IMR-90 (cell line): ENCODE measurements around the gene SLC7A10. TPM values are rescaled to one million over a fixed set of nuclear protein-coding genes. Genes with fewer than 3 reads are reported as not detected.

Experiments used
- ATAC-seq: fragments of 200-7000 bp; cut with Tn5 transposase; 2 replicates; pipeline ENCODE4 v1.9.1; 2020; ENCODE audit warnings: low read depth, mild to moderate bottlenecking, moderate library complexity
- BruUV-seq: library from RNA; stranded (reverse); fragments of 400-500 nt; replicated peaks from 2 replicates; lab custom pipeline; 2021; lab: Mats Ljungman, UMichigan
- CTCF ChIA-PET: fragments of 300-600 bp; formaldehyde crosslinking; extraction: SDS; loops from one replicate; lab custom pipeline; 2021; ENCODE audit warnings: antibody characterized with exemption; lab: Yijun Ruan, JAX
- POLR2A ChIA-PET: fragments of 300-600 bp; sonication (Branson Sonifier 250); formaldehyde crosslinking; loops from one replicate; lab custom pipeline; 2022; ENCODE audit warnings: antibody characterized with exemption; ENCODE audit not compliant: unreplicated experiment; lab: Charles Lee
- DNase-seq: peaks from one replicate; pipeline ENCODE4 v3.0.0; 2013
- H2AFZ ChIP-seq: replicated peaks from 2 replicates; pipeline ENCODE3; 2013; ENCODE audit warnings: low read length, mild to moderate bottlenecking; ENCODE audit not compliant: poor library complexity
- H2AK5ac ChIP-seq: 2 replicates; pipeline ENCODE4 v1.6.1; 2013; ENCODE audit warnings: low read depth, low read length, inconsistent platforms
- H2AK9ac ChIP-seq: replicated peaks from 2 replicates; pipeline ENCODE3; 2013; ENCODE audit warnings: mild to moderate bottlenecking, low read depth, low read length, moderate library complexity; ENCODE audit not compliant: poor library complexity
- H2BK120ac ChIP-seq: 2 replicates; pipeline ENCODE4 v1.6.1; 2013; ENCODE audit warnings: low read depth, low read length, inconsistent platforms
- H2BK15ac ChIP-seq: 3 replicates; pipeline ENCODE4 v1.6.1; 2013; ENCODE audit warnings: low read depth, low read length, inconsistent platforms
- H2BK20ac ChIP-seq: 2 replicates; pipeline ENCODE4 v1.6.1; 2013; ENCODE audit warnings: low read depth, mild to moderate bottlenecking, inconsistent platforms, low read length, moderate library complexity
- H2BK5ac ChIP-seq: 2 replicates; pipeline ENCODE4 v1.6.1; 2013; ENCODE audit warnings: mild to moderate bottlenecking, low read depth, low read length, inconsistent platforms; ENCODE audit not compliant: poor library complexity, severe bottlenecking
- H3K14ac ChIP-seq: replicated peaks from 2 replicates; pipeline ENCODE4 v1.6.1; 2013; ENCODE audit warnings: low read depth, low read length, inconsistent platforms
- H3K18ac ChIP-seq: 2 replicates; pipeline ENCODE4 v1.6.1; 2013; ENCODE audit warnings: low read depth, low read length, control low read depth
- H3K23ac ChIP-seq: 2 replicates; pipeline ENCODE4 v1.6.1; 2013; ENCODE audit warnings: low read depth, low read length, inconsistent platforms
- H3K27ac ChIP-seq: 2 replicates; pipeline ENCODE4 v1.5.1; 2013; ENCODE audit warnings: mild to moderate bottlenecking, control low read depth, low read length; ENCODE audit not compliant: insufficient read depth
- H3K27me3 ChIP-seq: 2 replicates; pipeline ENCODE4 v1.6.1; 2013; ENCODE audit warnings: low read length; ENCODE audit not compliant: control insufficient read depth, insufficient read depth
- H3K36me3 ChIP-seq: 2 replicates; pipeline ENCODE4 v1.6.1; 2013; ENCODE audit warnings: low read length, mixed read lengths; ENCODE audit not compliant: control insufficient read depth, insufficient read depth
- H3K4ac ChIP-seq: 2 replicates; pipeline ENCODE4 v1.6.1; 2013; ENCODE audit warnings: low read depth, low read length, inconsistent platforms
- H3K4me1 ChIP-seq: 2 replicates; pipeline ENCODE4 v1.6.1; 2013; ENCODE audit warnings: low read length, mixed read lengths; ENCODE audit not compliant: control insufficient read depth, insufficient read depth
- H3K4me2 ChIP-seq: 2 replicates; pipeline ENCODE4 v1.6.1; 2013; ENCODE audit warnings: low read depth, mild to moderate bottlenecking, control low read depth, low read length, moderate library complexity
- H3K4me3 ChIP-seq: 2 replicates; pipeline ENCODE4 v1.5.1; 2013; ENCODE audit warnings: low read depth, mild to moderate bottlenecking, control low read depth, low read length, moderate library complexity; ENCODE audit not compliant: insufficient read depth
- H3K56ac ChIP-seq: 2 replicates; pipeline ENCODE4 v1.6.1; 2013; ENCODE audit warnings: low read length, inconsistent platforms; ENCODE audit not compliant: insufficient read depth; ENCODE audit errors: extremely low read depth
- H3K79me1 ChIP-seq, 2 experiments: 2 replicates each; pipeline ENCODE4 v1.6.1; 2013; ENCODE audit warnings: low read length in 2 of 2, inconsistent platforms in 1 of 2, low read depth in 1 of 2
- H3K9ac ChIP-seq: 2 replicates; pipeline ENCODE4 v1.6.1; 2013; ENCODE audit warnings: low read depth, low read length, control low read depth
- H3K9me1 ChIP-seq: 2 replicates; pipeline ENCODE4 v1.6.1; 2013; ENCODE audit warnings: low read length, inconsistent platforms; ENCODE audit not compliant: insufficient read depth
- H3K9me3 ChIP-seq: 2 replicates; pipeline ENCODE4 v1.6.1; 2013; ENCODE audit warnings: low read length; ENCODE audit not compliant: control insufficient read depth, insufficient read depth
- H4K20me1 ChIP-seq: 2 replicates; pipeline ENCODE4 v1.6.1; 2013; ENCODE audit warnings: low read length, inconsistent platforms; ENCODE audit not compliant: insufficient read depth
- H4K5ac ChIP-seq: 2 replicates; pipeline ENCODE4 v1.6.1; 2013; ENCODE audit warnings: mild to moderate bottlenecking, low read depth, low read length, control low read depth
- H4K8ac ChIP-seq, 2 experiments: 2 replicates each; pipeline ENCODE4 v1.6.1; 2013; ENCODE audit warnings: low read depth in 2 of 2, low read length in 2 of 2, control low read depth in 1 of 2, inconsistent platforms in 1 of 2
- H4K91ac ChIP-seq: 2 replicates; pipeline ENCODE4 v1.6.1; 2013; ENCODE audit warnings: low read depth, low read length, inconsistent platforms; ENCODE audit not compliant: insufficient read depth
- BHLHE40 ChIP-seq: fragments of 150-350 bp; IDR thresholded peaks from 2 replicates; pipeline ENCODE4 v1.6.1; 2016; ENCODE audit warnings: mild to moderate bottlenecking, low read depth, low read length
- CEBPB ChIP-seq: IDR thresholded peaks from 2 replicates; pipeline ENCODE4 v1.6.1; 2012; ENCODE audit warnings: low read depth, low read length, improper control_type of control experiment
- CHD1 ChIP-seq: IDR thresholded peaks from 2 replicates; pipeline ENCODE4 v1.6.1; 2012; ENCODE audit warnings: low read depth, low read length, improper control_type of control experiment
- FOS ChIP-seq: fragments of 150-350 bp; IDR thresholded peaks from 2 replicates; pipeline ENCODE4 v1.6.1; 2016; ENCODE audit warnings: low read depth, low read length
- MAFK ChIP-seq: IDR thresholded peaks from 2 replicates; pipeline ENCODE4 v1.6.1; 2012; ENCODE audit warnings: low read depth, low read length, improper control_type of control experiment
- MAZ ChIP-seq: IDR thresholded peaks from 2 replicates; pipeline ENCODE4 v1.6.1; 2012; ENCODE audit warnings: low read depth, mild to moderate bottlenecking, low read length, improper control_type of control experiment, moderate library complexity, borderline replicate concordance
- MXI1 ChIP-seq: IDR thresholded peaks from 2 replicates; pipeline ENCODE4 v1.6.1; 2012; ENCODE audit warnings: low read depth, mild to moderate bottlenecking, low read length, moderate library complexity, borderline replicate concordance
- NFE2L2 ChIP-seq: fragments of 150-350 bp; IDR thresholded peaks from 2 replicates; pipeline ENCODE4 v1.6.1; 2016; ENCODE audit warnings: low read depth, mild to moderate bottlenecking, low read length
- POLR2A ChIP-seq: IDR thresholded peaks from 2 replicates; pipeline ENCODE4 v1.6.1; 2012; ENCODE audit warnings: mild to moderate bottlenecking, low read depth, low read length
- RAD21 ChIP-seq: IDR thresholded peaks from 2 replicates; pipeline ENCODE4 v1.6.1; 2012; ENCODE audit warnings: low read length, improper control_type of control experiment
- RCOR1 ChIP-seq: IDR thresholded peaks from 2 replicates; pipeline ENCODE4 v1.6.1; 2012; ENCODE audit warnings: mild to moderate bottlenecking, low read length, improper control_type of control experiment; ENCODE audit not compliant: insufficient replicate concordance
- RFX5 ChIP-seq: IDR thresholded peaks from 2 replicates; pipeline ENCODE4 v1.8.0; 2012; ENCODE audit warnings: low read depth, mild to moderate bottlenecking, low read length, moderate library complexity
- SMC3 ChIP-seq: fragments of 150-350 bp; IDR thresholded peaks from 2 replicates; pipeline ENCODE4 v1.6.1; 2016; ENCODE audit warnings: low read depth, mild to moderate bottlenecking, antibody characterized with exemption, low read length, moderate library complexity
- USF2 ChIP-seq: fragments of 150-350 bp; IDR thresholded peaks from 2 replicates; pipeline ENCODE4 v1.6.1; 2017; ENCODE audit warnings: mild to moderate bottlenecking, antibody characterized with exemption, low read length, low read depth
- WGBS, 2 experiments: methylation state at CpG; one replicate each; pipeline versions ENCODE4 v1.1.5 to v1.1.7; 2013; ENCODE audit warnings: missing lambda C conversion rate in 2 of 2; ENCODE audit not compliant: insufficient read length in 1 of 2; ENCODE audit errors: extremely low coverage in 2 of 2; 5-methylcytosine and 5-hydroxymethylcytosine counted together
- dilution Hi-C: fragments of 300-500 bp; cut with HindIII; formaldehyde crosslinking; loops from one replicate; pipeline ENCODE4 v1.14.3; 2018; ENCODE audit warnings: low sequenced_read_pairs; ENCODE audit not compliant: unreplicated experiment
- in situ Hi-C: fragments of 300-500 bp; cut with MboI; formaldehyde crosslinking; loops from 3 replicates; pipeline ENCODE4 v1.14.3; 2019; ENCODE audit warnings: low sequenced_read_pairs, inconsistent platforms, mixed read lengths
- intact Hi-C: fragments of 100-400 bp; cut with micrococcal nuclease; formaldehyde crosslinking; loops from 2 replicates; pipeline ENCODE4 v1.10.0; 2022
- polyA plus RNA-seq, 3 experiments: library from polyadenylated mRNA; depleted of rRNA; stranded (reverse); fragments of >200 nt; gene quantifications; 2 replicates each; pipeline ENCODE4 v1.2.3, GENCODE V29; 2012; ENCODE audit warnings: low replicate concordance in 1 of 3
- total RNA-seq: library from RNA; depleted of rRNA; stranded (reverse); fragments of >200 nt; gene quantifications from 2 replicates; pipeline ENCODE4 v1.2.3, GENCODE V29; 2012
- TF ChIP-seq, protein P1 (sequence below): fragments of 150-350 bp; IDR thresholded peaks from 2 replicates; pipeline ENCODE4 v1.6.1; 2016; ENCODE audit warnings: low read depth, mild to moderate bottlenecking, low read length, moderate library complexity, borderline replicate concordance

SLC7A10 gene
- total and polyA plus RNA-seq, 2 of the 4 experiments (the other 2 are of a cell fraction), result not detected

GRCh38 chr19:33175156-33175782, 50.4 kb downstream of the SLC7A10 start:
- Histone ChIP-seq H2AFZ (no peak overlapping the region), H3K23ac (0 out of 2 replicates have a peak overlapping the region, but pooled peaks have one; percentile 76), H4K20me1 (peaks cover 9% of the 10 kb centered on the region), H2AK5ac (no peak overlapping the region), H3K4me1 (peaks cover 10% of the 10 kb centered on the region), H3K56ac (no peak overlapping the region), H2BK120ac (no peak overlapping the region), H3K79me1 (peaks cover 11 to 23% of the 10 kb centered on the region in 2 experiments), H3K27me3 (no peaks in the 10 kb centered on the region), H3K4me3 (no peak overlapping the region), H3K9ac (no peak overlapping the region), H2BK5ac (no peak overlapping the region), H4K5ac (no peak overlapping the region), H2BK20ac (no peak overlapping the region), H3K27ac (no peak overlapping the region), H3K14ac (no peak overlapping the region), H3K18ac (no peak overlapping the region), H3K4me2 (0 out of 2 replicates have a peak overlapping the region, but pooled peaks have one; percentile 93), H4K8ac (no peak overlapping the region), H2BK15ac (no peak overlapping the region), H3K9me3 (no peaks in the 10 kb centered on the region), H3K4ac (no peak overlapping the region), H4K91ac (no peak overlapping the region), H3K9me1 (peaks cover 12% of the 10 kb centered on the region; the same call in 1 of the 2 replicates), H2AK9ac (no peak overlapping the region), H3K36me3 (no peaks in the 10 kb centered on the region)
- intact Hi-C loops, result loop anchor here (5.0 kb wide), 1 partner anchor 203 kb away; the partner anchor contains the start of genes CEP89 and FAAP24
- WGBS, 2 experiments, result 98% methylated on average over 7 of the region's 10 CpGs; no CpG with 5 or more reads in 1 of the 2 experiments
- ATAC-seq (no peak), DNase-seq (no peak)
- POLR2A ChIA-PET, result no interaction called here
- CTCF ChIA-PET, result interaction anchor here (1.9 kb wide), 1 partner anchor 12 kb away, joined by 7 read pairs; no protein-coding TSS in a partner anchor
- dilution Hi-C loops, result no loop called here
- BruUV-seq, result no TSS peak
- in situ Hi-C loops, result no loop called here
- no peak for TF ChIP-seq RFX5
- TF ChIP-seq CHD1, result no peak
- no peak for TF ChIP-seq RAD21
- TF ChIP-seq CEBPB, result no peak
- no peak for TF ChIP-seq BHLHE40
- TF ChIP-seq, protein P1, sequence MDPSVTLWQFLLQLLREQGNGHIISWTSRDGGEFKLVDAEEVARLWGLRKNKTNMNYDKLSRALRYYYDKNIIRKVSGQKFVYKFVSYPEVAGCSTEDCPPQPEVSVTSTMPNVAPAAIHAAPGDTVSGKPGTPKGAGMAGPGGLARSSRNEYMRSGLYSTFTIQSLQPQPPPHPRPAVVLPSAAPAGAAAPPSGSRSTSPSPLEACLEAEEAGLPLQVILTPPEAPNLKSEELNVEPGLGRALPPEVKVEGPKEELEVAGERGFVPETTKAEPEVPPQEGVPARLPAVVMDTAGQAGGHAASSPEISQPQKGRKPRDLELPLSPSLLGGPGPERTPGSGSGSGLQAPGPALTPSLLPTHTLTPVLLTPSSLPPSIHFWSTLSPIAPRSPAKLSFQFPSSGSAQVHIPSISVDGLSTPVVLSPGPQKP, result no peak
- no peak for TF ChIP-seq NFE2L2
- TF ChIP-seq SMC3, result no peak
- no peak for TF ChIP-seq MXI1
- no peak for TF ChIP-seq RCOR1
- TF ChIP-seq MAFK, result no peak
- no peak for TF ChIP-seq MAZ
- TF ChIP-seq POLR2A, result no peak
- no peak for TF ChIP-seq FOS
- no peak for TF ChIP-seq USF2
